H9 (cell line): ENCODE results near the gene HLA-DQA1. TPM values are rescaled to one million over a fixed set of nuclear protein-coding genes. Genes with fewer than 3 reads are reported as not detected.

Experiments
- DNase-seq: peaks from one replicate; pipeline ENCODE4 v3.0.0-alpha.2; 2017
- H2AFZ ChIP-seq: one replicate; pipeline ENCODE4 v1.6.1; 2013; ENCODE audit warnings: mild to moderate bottlenecking, low read length, control low read depth, moderate library complexity
- H2AK5ac ChIP-seq: 2 replicates; pipeline ENCODE4 v1.6.1; 2013; ENCODE audit warnings: low read length, control low read depth, mixed read lengths; ENCODE audit not compliant: insufficient read length
- H2BK120ac ChIP-seq: one replicate; pipeline ENCODE4 v1.6.1; 2013; ENCODE audit warnings: low read depth, mild to moderate bottlenecking, low read length, control low read depth, inconsistent platforms; ENCODE audit not compliant: poor library complexity, severe bottlenecking
- H2BK12ac ChIP-seq: 2 replicates; pipeline ENCODE4 v1.6.1; 2013; ENCODE audit warnings: low read length, control low read depth, mixed read lengths, low read depth; ENCODE audit not compliant: insufficient read length
- H2BK15ac ChIP-seq: 2 replicates; pipeline ENCODE4 v1.6.1; 2013; ENCODE audit warnings: low read depth, low read length, control low read depth
- H2BK20ac ChIP-seq: one replicate; pipeline ENCODE4 v1.6.1; 2013; ENCODE audit warnings: low read depth, mild to moderate bottlenecking, low read length, control low read depth, inconsistent platforms; ENCODE audit not compliant: poor library complexity, severe bottlenecking
- H2BK5ac ChIP-seq: 2 replicates; pipeline ENCODE4 v1.6.1; 2013; ENCODE audit warnings: low read length, control low read depth, mixed read lengths; ENCODE audit not compliant: insufficient read length
- H3K14ac ChIP-seq: 2 replicates; pipeline ENCODE4 v1.6.1; 2013; ENCODE audit warnings: low read length, control low read depth; ENCODE audit not compliant: insufficient read depth
- H3K18ac ChIP-seq: 2 replicates; pipeline ENCODE4 v1.6.1; 2013; ENCODE audit warnings: low read depth, mild to moderate bottlenecking, mixed read lengths, low read length, control low read depth; ENCODE audit not compliant: insufficient read length
- H3K23ac ChIP-seq: 2 replicates; pipeline ENCODE4 v1.6.1; 2013; ENCODE audit warnings: low read length, control low read depth, mixed read lengths, low read depth; ENCODE audit not compliant: insufficient read length
- H3K23me2 ChIP-seq: 2 replicates; pipeline ENCODE4 v1.6.1; 2013; ENCODE audit warnings: low read depth, mild to moderate bottlenecking, mixed read lengths, low read length, control low read depth; ENCODE audit not compliant: insufficient read length, poor library complexity, severe bottlenecking
- H3K27ac ChIP-seq: 2 replicates; pipeline ENCODE4 v1.5.1; 2013; ENCODE audit warnings: low read length, control low read depth, mixed read lengths, low read depth; ENCODE audit not compliant: insufficient read length
- H3K27me3 ChIP-seq: 2 replicates; pipeline ENCODE4 v1.6.1; 2013; ENCODE audit warnings: low read length, control low read depth, inconsistent platforms; ENCODE audit not compliant: insufficient read depth
- H3K4ac ChIP-seq: 2 replicates; pipeline ENCODE4 v1.6.1; 2013; ENCODE audit warnings: low read depth, mild to moderate bottlenecking, control low read depth, inconsistent platforms, low read length, moderate library complexity
- H3K4me1 ChIP-seq: 2 replicates; pipeline ENCODE4 v1.6.1; 2013; ENCODE audit warnings: low read length, control low read depth, inconsistent platforms; ENCODE audit not compliant: insufficient read depth
- H3K4me2 ChIP-seq: 2 replicates; pipeline ENCODE4 v1.6.1; 2013; ENCODE audit warnings: low read length, control low read depth, mixed read lengths; ENCODE audit not compliant: insufficient read length, insufficient read depth
- H3K56ac ChIP-seq: 2 replicates; pipeline ENCODE4 v1.6.1; 2013; ENCODE audit warnings: low read depth, mild to moderate bottlenecking, mixed read lengths, low read length, control low read depth; ENCODE audit not compliant: insufficient read length
- H3K79me1 ChIP-seq: 2 replicates; pipeline ENCODE4 v1.6.1; 2013; ENCODE audit warnings: low read depth, mild to moderate bottlenecking, moderate library complexity, low read length, control low read depth, inconsistent platforms; ENCODE audit not compliant: insufficient read depth, poor library complexity, severe bottlenecking
- H3K79me2 ChIP-seq: 2 replicates; pipeline ENCODE4 v1.6.1; 2013; ENCODE audit warnings: low read length, control low read depth, inconsistent platforms; ENCODE audit not compliant: insufficient read depth
- H3K9ac ChIP-seq: 2 replicates; pipeline ENCODE4 v1.6.1; 2013; ENCODE audit warnings: low read length, control low read depth, mixed read lengths; ENCODE audit not compliant: insufficient read length; ENCODE audit errors: extremely low read depth
- H3K9me3 ChIP-seq: one replicate; pipeline ENCODE4 v1.6.1; 2013; ENCODE audit warnings: low read depth, low read length, inconsistent platforms; ENCODE audit not compliant: control insufficient read depth
- H3T11ph ChIP-seq: one replicate; pipeline ENCODE4 v1.6.1; 2013; ENCODE audit warnings: mild to moderate bottlenecking, low read length, control low read depth, inconsistent platforms
- H4K20me1 ChIP-seq: one replicate; pipeline ENCODE4 v1.6.1; 2013; ENCODE audit not compliant: control insufficient read depth, insufficient read length, insufficient read depth
- H4K5ac ChIP-seq: 2 replicates; pipeline ENCODE4 v1.6.1; 2013; ENCODE audit warnings: low read depth, mild to moderate bottlenecking, mixed read lengths, low read length, control low read depth; ENCODE audit not compliant: insufficient read length
- H4K8ac ChIP-seq: replicated peaks from 2 replicates; pipeline ENCODE4 v1.6.1; 2013; ENCODE audit warnings: low read length, control low read depth, mixed read lengths, low read depth; ENCODE audit not compliant: insufficient read length
- H4K91ac ChIP-seq: 2 replicates; pipeline ENCODE4 v1.6.1; 2013; ENCODE audit warnings: low read depth, mild to moderate bottlenecking, moderate library complexity, mixed read lengths, low read length, control low read depth; ENCODE audit not compliant: insufficient read length
- H3K27ac Mint-ChIP-seq, 3 experiments: 2 replicates in 2 of 3; 3 replicates in 1 of 3; pipeline ENCODE4 v1.8.0; 2020 to 2021; ENCODE audit warnings: mixed read lengths in 3 of 3, mild to moderate bottlenecking in 1 of 3, moderate library complexity in 1 of 3
- H3K27me3 Mint-ChIP-seq: 2 replicates; pipeline ENCODE4 v1.8.0; 2021; ENCODE audit warnings: low read depth, mild to moderate bottlenecking, moderate library complexity, mixed read lengths
- H3K36me3 Mint-ChIP-seq, 3 experiments: 2 replicates in 2 of 3; 3 replicates in 1 of 3; pipeline ENCODE4 v1.8.0; 2020 to 2021; ENCODE audit warnings: low read depth in 3 of 3, mixed read lengths in 3 of 3; ENCODE audit not compliant: insufficient read depth in 1 of 3
- H3K4me1 Mint-ChIP-seq, 2 experiments: 2 replicates each; pipeline ENCODE4 v1.8.0; 2020; ENCODE audit warnings: mixed read lengths in 2 of 2
- H3K4me3 Mint-ChIP-seq, 2 experiments: 2 replicates in 1 of 2; 3 replicates in 1 of 2; pipeline ENCODE4 v1.8.0; 2020 to 2021; ENCODE audit warnings: mild to moderate bottlenecking in 2 of 2, mixed read lengths in 2 of 2, moderate library complexity in 1 of 2
- H3K9me3 Mint-ChIP-seq, 2 experiments: 2 replicates in 1 of 2; 3 replicates in 1 of 2; pipeline ENCODE4 v1.8.0; 2020; ENCODE audit warnings: mild to moderate bottlenecking in 2 of 2, mixed read lengths in 2 of 2, moderate library complexity in 1 of 2
- CTCF ChIP-seq: fragments of 200-600 bp; sonication (generic); conservative IDR thresholded peaks from 3 replicates; pipeline ENCODE4 v1.8.0; 2021; ENCODE audit warnings: antibody characterized with exemption, mild to moderate bottlenecking
- WGBS: extraction: QIAGEN DNeasy Blood & Tissue Kit; methylation state at CpG from one replicate; pipeline ENCODE4 v1.1.7; 2013; ENCODE audit warnings: missing lambda C conversion rate, low lambda C conversion rate, mixed read lengths; ENCODE audit not compliant: insufficient read length; ENCODE audit errors: extremely low coverage; 5-methylcytosine and 5-hydroxymethylcytosine counted together
- total RNA-seq: library from RNA; stranded (reverse); gene quantifications from 2 replicates; pipeline ENCODE4 v1.2.1, GENCODE V29; 2021

Gene HLA-DQA1
- total RNA-seq, 1 experiment from 2014 or later, result 1.7 TPM

GRCh38 chr6:32603222-32603621, 34.0 kb upstream of the HLA-DQA1 start:
- H3K9ac ChIP-seq, result no peak overlapping the region

More at GRCh38 chr6:32603222-32603621, 34.0 kb upstream of the HLA-DQA1 start:
- peaks cover 14 to 22% of the 10 kb centered on the region in 2 experiments for H3K9me3 Mint-ChIP-seq
- H2BK12ac ChIP-seq, result no peak overlapping the region
- H3K27me3 ChIP-seq, result no peaks in the 10 kb centered on the region
- no peaks in the 10 kb centered on the region for H3K23me2 ChIP-seq
- no peaks in the 10 kb centered on the region for H3K4me1 ChIP-seq
- no peak overlapping the region for H2BK120ac ChIP-seq
- no peak overlapping the region for H2BK20ac ChIP-seq
- H3K27ac Mint-ChIP-seq, result no peak overlapping the region
- no peak overlapping the region for H3K4ac ChIP-seq
- 0 out of 4 replicates have a peak, but pooled peaks cover 0 to 4% of the 10 kb centered on the region in 2 experiments for H3K4me1 Mint-ChIP-seq
- no peak overlapping the region for H2BK5ac ChIP-seq
- no peak overlapping the region for H3K56ac ChIP-seq
- peaks cover 0 to 12% (median 0%) of the 10 kb centered on the region in 3 experiments; a peak in 3 of 7 replicates for H3K36me3 Mint-ChIP-seq
- no peak overlapping the region for H4K8ac ChIP-seq
- H3K14ac ChIP-seq, result no peak overlapping the region
- no peak overlapping the region for H3T11ph ChIP-seq
- no peaks in the 10 kb centered on the region for H3K79me2 ChIP-seq
- H3K9me3 ChIP-seq, result no peaks in the 10 kb centered on the region
- no peak overlapping the region for H3K4me3 Mint-ChIP-seq
- DNase-seq, result no peak
- no peak overlapping the region for H4K5ac ChIP-seq
- no peak overlapping the region for H2AK5ac ChIP-seq
- H4K91ac ChIP-seq, result no peak overlapping the region
- TF ChIP-seq CTCF, result no peak
- H2AFZ ChIP-seq, result no peak overlapping the region
- no peak overlapping the region for H3K23ac ChIP-seq
- no peaks in the 10 kb centered on the region for H4K20me1 ChIP-seq
- H3K4me2 ChIP-seq, result no peak overlapping the region
- 100% methylated on average over 2 of the region's 5 CpGs for WGBS
- no peak overlapping the region for H2BK15ac ChIP-seq
- H3K27ac ChIP-seq, result no peak overlapping the region
- no peak overlapping the region for H3K18ac ChIP-seq
- no peaks in the 10 kb centered on the region for H3K79me1 ChIP-seq
- 0 out of 2 replicates have a peak, but pooled peaks cover 2% of the 10 kb centered on the region for H3K27me3 Mint-ChIP-seq
